Measurements from ENCODE around the gene IRX5.

IRX5 gene

DNA sequence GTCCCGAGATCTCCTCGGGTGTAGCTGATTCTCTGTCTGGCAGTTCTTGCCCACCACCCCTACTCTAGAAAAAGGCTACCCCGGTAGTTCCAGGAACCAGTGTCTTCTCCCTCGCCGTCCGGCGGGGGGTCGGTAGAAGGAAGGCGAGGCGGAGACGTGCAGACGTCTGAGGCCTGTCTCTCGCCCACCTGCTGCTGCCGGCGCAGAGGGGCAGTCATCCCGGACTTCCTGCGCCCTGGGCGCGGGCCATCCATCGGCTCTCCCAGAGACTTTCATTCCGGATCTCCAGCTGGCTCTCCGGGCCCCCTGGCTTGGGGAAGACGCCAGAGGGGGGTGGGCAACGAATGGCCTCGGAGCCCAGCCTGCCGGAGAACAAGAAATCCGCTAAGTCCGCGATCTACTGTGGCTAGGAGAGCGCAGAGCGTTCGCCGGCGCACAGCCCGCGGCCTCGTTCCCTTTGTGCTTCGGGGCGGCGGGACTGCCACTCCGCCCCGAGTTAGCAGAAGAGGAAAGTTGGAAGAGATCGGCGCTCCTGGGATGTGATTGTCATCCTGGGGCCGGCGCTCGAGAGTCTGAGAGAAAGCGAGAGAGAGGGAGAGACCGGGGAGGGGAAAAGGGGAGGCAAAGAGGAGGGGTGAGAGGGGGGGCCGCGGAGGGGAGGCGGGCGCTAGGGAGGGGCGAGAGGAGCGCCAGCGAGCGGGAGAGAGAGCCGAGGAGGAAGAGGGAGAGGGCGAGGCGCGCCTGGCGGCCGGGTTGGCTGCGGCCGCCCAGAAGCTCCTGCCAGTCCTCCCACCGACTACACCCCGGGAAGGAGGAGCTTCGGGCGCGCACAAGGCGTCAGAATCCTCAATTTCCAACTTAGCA, at the start of gene IRX5:
Gene IRX5, plus strand, starts transcription at position 861 of the 864 bp plus-strand sequence. CDS start 334 bp downstream, outside the sequence.
- peak; percentile 37 to 69 for DNase-seq

- no peak for DNase-seq
These were observed 48.1 kb upstream of the IRX5 start for GRCh38 chr16:54882556-54882955.

GRCh38 chr16:54883358-54883757, 47.3 kb upstream of the IRX5 start:
- no peak for DNase-seq

GRCh38 chr16:54886078-54886477, 44.6 kb upstream of the IRX5 start:
- no peak for DNase-seq

DNA sequence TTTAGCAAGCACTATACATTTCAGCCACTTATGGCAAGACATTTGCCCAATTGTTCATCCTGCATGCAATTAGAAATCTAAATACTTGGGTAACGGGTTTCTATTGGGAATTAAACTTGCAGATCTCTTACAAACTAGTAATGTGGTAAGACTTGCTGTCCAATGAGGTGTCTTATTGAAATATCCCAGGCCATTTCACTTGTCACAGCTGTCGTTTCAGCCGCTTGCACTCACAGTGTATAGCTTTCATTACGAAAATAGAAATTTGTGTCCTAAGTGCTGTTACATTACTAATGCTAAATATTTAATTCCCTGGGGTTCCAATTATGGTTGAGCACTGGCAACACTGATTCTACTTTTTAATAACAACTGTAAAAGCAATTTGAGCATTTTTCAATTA, 40.3 kb upstream of the IRX5 start:
- DNase-seq, result no peak

DNA sequence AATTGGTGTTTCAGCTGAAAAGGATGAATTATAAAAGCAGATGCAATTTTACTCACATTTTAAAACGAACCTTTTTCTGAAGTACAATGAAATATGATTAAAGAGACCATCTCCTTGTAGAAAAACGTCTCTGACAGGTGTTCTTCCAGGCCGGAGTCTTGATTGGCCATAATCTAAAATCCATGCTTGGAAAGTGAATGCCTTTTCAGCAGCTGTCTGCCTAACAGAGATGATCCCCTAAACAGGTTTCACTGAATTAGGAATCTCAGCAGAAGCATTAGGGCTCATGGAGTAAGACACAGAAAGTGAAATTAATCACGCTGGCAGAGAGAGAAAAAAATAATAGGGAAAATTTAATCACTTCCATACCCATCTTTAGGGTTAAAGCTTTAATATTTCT, 39.3 kb upstream of the IRX5 start:
- no peak for DNase-seq

DNA sequence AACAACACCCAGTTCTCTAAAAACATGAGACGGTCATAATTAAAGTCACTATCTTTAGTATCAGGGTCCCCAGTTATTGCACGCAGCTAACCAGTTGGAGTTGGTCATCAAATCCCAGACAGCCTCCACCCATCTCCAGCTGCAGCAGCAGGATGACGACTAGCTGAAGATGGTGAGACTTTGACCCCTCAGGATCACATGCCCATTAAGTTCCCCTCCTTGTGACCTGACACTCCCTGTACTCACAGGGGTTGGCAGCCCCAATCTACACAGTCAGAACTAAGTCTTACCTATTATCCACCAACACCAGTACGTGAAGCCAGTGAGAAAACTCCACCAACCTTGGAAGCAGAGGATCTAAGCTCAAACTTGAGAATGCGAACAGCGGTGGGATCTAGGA, 37.7 kb upstream of the IRX5 start:
- no peak for DNase-seq

DNA sequence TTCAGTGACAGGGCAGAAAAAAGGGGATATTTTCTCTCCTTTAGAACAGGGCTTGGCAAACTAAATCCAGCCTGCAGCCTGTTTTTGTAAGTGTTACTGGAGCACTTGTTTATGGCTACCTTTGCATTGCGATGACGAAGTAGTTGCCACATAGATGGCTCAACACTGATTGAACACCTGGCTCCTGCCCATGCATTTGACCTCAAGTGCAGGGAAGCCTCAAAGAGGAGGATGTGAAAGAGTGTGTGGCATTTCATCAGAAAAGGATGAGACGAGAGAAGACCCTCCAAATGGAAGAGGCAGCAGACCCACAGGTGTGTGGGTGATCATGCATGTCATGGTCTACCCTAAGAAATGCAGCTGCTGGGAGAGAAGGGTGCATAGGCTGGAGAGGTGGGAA, 32.7 kb upstream of the IRX5 start:
- no peak for DNase-seq

DNA sequence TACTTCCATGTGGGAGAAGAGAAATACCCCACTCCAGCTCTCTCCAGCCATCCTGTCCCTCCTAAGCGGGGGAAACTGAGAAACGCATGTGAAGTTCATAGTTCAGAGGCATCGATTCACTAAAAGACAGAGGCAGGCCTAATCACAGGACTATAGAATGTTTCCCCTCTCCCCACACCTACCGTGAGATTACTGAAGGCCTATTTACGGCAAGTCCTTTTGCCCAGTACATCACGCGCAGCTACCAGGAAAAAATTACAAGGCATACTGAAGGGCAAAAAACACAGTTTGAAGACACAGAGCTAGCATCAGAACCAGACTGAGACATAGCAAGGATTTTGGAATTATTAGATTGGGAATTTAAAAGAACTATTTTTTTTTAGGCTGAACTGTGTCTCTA, 29.1 kb upstream of the IRX5 start:
- no peak for DNase-seq

- no peak for DNase-seq
These were observed 27.6 kb upstream of the IRX5 start for GRCh38 chr16:54903047-54903446.

GRCh38 chr16:54911079-54911478, 19.6 kb upstream of the IRX5 start:
- no peak for DNase-seq

DNA sequence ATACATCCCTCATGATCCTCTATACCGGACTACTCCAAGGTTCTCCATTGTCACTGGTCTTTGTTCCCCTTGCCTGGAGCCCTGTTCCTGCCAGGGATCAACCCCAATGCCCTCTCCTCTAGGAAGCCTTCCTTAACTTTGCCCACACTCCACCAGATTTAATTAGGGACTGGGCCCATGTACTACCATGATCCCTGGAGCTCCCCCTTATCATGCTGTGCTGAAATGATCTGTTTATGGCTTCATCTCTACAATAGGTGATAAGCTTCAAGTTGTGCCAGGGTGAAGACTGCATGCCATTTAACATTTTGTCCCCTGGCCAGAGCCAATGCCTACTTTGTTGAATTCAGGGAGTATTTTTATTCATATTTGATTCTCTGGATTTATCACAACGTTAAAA, 17.9 kb upstream of the IRX5 start:
- no peak for DNase-seq

DNA sequence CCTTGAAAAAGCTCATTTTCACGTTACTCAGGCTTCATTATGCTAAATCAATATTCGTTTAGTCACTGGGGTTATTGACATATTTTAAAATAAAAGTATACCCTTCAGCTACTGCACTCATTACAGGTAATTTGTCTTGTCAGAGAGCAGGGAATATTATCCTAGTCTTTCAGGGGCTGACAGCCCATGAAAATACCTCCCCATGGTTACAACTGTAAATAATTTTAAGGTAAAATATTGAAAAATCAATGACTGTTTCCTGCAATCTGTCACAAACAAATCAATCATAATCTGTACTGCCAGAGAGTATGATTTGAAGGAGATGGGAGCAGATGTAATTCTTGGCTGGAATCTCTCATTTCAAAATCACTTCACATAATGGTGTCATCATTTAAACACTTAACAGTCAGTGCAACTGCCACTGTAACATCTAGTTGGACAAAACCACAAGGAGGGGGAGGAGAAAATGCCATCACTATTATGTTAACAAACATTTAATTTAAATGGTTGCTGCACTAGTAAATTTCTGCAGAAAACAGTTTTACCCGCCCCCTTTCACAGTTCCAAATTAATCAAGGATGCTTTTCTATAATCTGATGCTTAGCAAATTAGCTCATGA, 9.3 kb upstream of the IRX5 start:
- no peak for DNase-seq

DNA sequence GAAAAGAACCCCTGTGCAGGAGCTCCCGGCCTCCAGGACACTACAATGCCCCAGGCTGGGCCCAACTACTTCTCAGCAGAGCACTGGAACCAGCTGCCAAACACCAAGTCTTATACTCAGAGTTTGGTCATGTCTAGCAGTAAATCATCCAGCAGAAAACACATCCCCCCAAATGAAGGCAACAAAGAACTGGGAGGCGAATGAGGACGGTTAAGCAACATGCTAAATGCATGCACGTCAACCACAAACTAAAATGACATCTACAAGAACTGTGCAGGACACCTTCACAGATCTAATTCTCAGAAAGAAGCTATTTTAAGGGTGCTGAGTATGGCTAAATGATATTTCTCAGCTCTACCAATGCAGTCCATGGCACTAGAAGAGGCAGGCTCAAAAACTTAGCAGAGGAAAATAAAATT, 7.6 kb upstream of the IRX5 start:
- no peak for DNase-seq

- no peak for DNase-seq
These were observed 6.7 kb upstream of the IRX5 start for GRCh38 chr16:54923988-54924387.

GRCh38 chr16:54926166-54926838, 4.4 kb upstream of the IRX5 start:
- no peak for DNase-seq

- DNase-seq, result no peak
These were observed 3.3 kb upstream of the IRX5 start for GRCh38 chr16:54927125-54928015.

- DNase-seq, result peak in 1 of 2 experiments; percentile 19
These were observed 2.7 kb upstream of the IRX5 start for GRCh38 chr16:54928016-54928356.

DNA sequence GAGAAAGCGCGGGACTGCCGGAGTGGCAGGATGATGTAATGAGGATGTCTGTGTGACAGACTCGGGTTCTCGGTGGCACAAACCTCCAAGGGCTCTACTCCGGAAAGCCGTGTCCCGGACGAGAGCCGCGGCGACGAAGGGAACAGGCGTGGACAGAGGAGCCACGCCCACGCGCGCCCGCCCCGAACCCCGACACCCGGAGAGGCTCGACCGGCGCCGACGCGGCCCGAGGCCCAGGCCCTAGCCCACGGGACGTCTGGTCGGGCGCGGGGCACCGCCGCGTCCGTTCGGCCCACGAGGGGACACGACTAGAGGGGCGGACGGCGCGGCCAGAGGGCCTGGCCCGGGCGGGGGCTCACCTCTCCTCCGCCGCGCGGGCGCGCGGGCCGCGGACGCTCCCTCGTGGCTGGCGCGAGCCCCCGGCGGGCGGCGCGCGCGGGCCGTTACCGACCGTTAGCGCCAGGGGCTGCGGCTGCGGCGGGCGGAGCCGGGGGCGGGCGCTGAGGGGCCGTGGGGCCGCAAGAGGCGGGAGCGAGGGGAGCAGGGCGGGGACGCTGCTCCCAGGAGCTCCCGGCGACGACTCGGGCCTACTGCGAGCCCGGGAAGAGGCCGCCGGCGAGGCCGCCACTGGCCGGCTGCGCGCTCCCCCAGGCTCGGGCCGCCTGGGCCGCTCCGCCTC, 2.1 kb upstream of the IRX5 start:
- DNase-seq, result peak; percentile 17 to 64

DNA sequence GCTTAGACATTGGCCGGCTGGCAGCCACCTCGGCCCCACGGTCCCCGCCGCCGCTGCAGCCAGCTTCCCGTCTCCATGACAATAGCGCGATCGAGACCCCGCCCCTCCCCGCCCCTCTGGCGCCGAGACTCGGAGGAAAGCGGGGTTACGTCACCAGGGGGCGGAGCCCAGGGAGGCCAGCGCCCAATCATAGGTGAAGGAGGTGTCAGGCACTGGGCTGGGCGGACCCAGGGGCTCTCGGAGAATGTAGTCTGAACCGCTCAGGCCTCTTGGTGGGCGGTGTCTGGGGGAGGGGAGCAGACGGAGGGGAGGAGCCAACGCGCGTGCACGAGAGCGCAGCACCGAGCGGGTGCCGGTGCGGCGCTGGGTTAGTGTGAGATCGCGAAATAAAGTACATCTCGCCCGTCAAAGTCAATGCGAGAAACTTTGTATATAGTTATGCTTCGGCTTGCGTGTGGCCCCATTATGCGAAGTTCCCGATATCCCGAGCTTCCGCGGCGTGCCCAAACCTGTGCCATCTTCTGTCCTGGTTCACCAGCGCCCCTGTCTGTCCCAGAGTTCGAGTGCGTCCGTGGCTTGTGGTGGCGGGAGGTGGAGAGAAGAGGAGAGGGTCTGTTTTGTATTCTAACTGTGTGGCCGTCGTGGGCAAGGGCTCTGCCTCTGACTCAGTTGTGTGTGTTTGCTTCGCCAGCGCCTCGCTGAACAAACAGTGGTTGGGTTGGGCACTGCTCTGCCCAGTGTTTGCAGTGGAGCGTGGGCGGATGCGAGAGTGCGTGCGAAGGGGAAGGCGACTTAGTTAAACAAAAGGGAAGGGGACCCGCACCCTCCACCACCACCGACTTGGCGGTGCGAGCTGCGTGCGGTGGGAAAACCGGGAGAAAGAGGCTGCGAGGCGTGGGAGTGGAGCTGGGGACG, 1.3 kb upstream of the IRX5 start:
- peak; percentile 92 to 96 for DNase-seq

DNA sequence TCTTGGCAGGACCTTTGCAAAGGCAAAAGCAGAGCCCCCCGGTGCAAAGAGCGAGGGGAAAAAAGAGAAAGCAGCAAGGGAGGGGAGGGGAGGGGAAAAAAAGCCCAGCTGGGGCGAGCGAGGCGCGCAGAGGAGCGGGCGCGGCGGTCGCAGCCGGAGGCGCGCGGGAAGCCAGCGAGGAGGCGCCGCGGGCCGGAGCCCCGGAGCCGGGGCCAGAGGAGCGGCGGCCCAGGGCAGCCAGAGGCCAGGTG, 129 bp downstream of the IRX5 start:
- peak in 1 of 2 experiments; percentile 54 for DNase-seq
